GM23338 (cell line): ENCODE data around the gene ARRDC1. TPM values are rescaled to one million over a fixed set of nuclear protein-coding genes. Genes with fewer than 3 reads are reported as not detected.

Experiments used
- ATAC-seq: fragments of 200-7000 bp; cut with Tn5 transposase; 3 replicates; pipeline ENCODE4 v1.9.1; 2020
- DNase-seq: peaks from one replicate; pipeline ENCODE4 v3.0.0-alpha.2; 2015; ENCODE audit warnings: low spot score
- H2AFZ ChIP-seq: fragments of 200-600 bp; sonication (generic); 2 replicates; pipeline ENCODE4 v1.8.0; 2016; ENCODE audit warnings: antibody characterized with exemption, mild to moderate bottlenecking, moderate library complexity
- H3F3A ChIP-seq: fragments of 200-600 bp; sonication (generic); replicated peaks from 2 replicates; pipeline ENCODE4 v1.8.0; 2017; ENCODE audit warnings: antibody characterized with exemption, mixed run types, low read depth
- H3K27ac ChIP-seq: fragments of 200-600 bp; sonication (generic); 2 replicates; pipeline ENCODE4 v1.6.1; 2016; ENCODE audit warnings: low read depth
- H3K27me3 ChIP-seq: fragments of 200-600 bp; sonication (generic); 2 replicates; pipeline ENCODE4 v1.8.0; 2016; ENCODE audit warnings: mild to moderate bottlenecking, mixed run types, moderate library complexity; ENCODE audit not compliant: insufficient read depth
- H3K36me3 ChIP-seq: fragments of 200-600 bp; sonication (generic); 2 replicates; pipeline ENCODE4 v1.8.0; 2016; ENCODE audit warnings: mild to moderate bottlenecking; ENCODE audit not compliant: insufficient read depth
- H3K4me1 ChIP-seq: fragments of 200-600 bp; sonication (generic); 2 replicates; pipeline ENCODE4 v1.8.0; 2016; ENCODE audit warnings: mild to moderate bottlenecking, moderate library complexity; ENCODE audit not compliant: insufficient read depth
- H3K4me2 ChIP-seq: fragments of 200-600 bp; sonication (generic); 2 replicates; pipeline ENCODE4 v1.7.1; 2017; ENCODE audit warnings: mixed run types
- H3K4me3 ChIP-seq: fragments of 200-600 bp; sonication (generic); 2 replicates; pipeline ENCODE4 v1.6.1; 2016; ENCODE audit warnings: mixed run types
- H3K79me2 ChIP-seq: fragments of 200-600 bp; sonication (generic); replicated peaks from 2 replicates; pipeline ENCODE4 v1.8.0; 2017; ENCODE audit warnings: mild to moderate bottlenecking; ENCODE audit not compliant: insufficient read depth
- H3K9me2 ChIP-seq: fragments of 200-600 bp; sonication (generic); 2 replicates; pipeline ENCODE4 v1.8.0; 2017; ENCODE audit not compliant: insufficient read depth
- H4K20me1 ChIP-seq: fragments of 200-600 bp; sonication (generic); replicated peaks from 2 replicates; pipeline ENCODE4 v1.8.0; 2017; ENCODE audit warnings: mild to moderate bottlenecking; ENCODE audit not compliant: insufficient read depth
- H3K27ac Mint-ChIP-seq: 2 replicates; pipeline ENCODE4 v1.8.0; 2020; ENCODE audit warnings: inconsistent platforms, mild to moderate bottlenecking, moderate library complexity, mixed read lengths
- H3K27me3 Mint-ChIP-seq: 3 replicates; pipeline ENCODE4 v1.8.0; 2022; ENCODE audit warnings: low read depth, mild to moderate bottlenecking, moderate library complexity, mixed read lengths, inconsistent platforms; ENCODE audit not compliant: insufficient read depth, poor library complexity
- H3K36me3 Mint-ChIP-seq: 3 replicates; pipeline ENCODE4 v1.8.0; 2021; ENCODE audit warnings: low read depth, mild to moderate bottlenecking, inconsistent platforms, moderate library complexity, mixed read lengths
- H3K4me1 Mint-ChIP-seq: 3 replicates; pipeline ENCODE4 v1.8.0; 2020; ENCODE audit warnings: mild to moderate bottlenecking, inconsistent platforms, mixed read lengths
- H3K4me3 Mint-ChIP-seq: 3 replicates; pipeline ENCODE4 v1.8.0; 2021; ENCODE audit warnings: moderate library complexity, mild to moderate bottlenecking, inconsistent platforms, mixed read lengths
- H3K9me3 Mint-ChIP-seq: 3 replicates; pipeline ENCODE4 v1.8.0; 2020; ENCODE audit warnings: moderate library complexity, mild to moderate bottlenecking, inconsistent platforms, mixed read lengths
- CREB1 ChIP-seq: fragments of 250-450 bp; sonication (Bioruptor Pico); IDR thresholded peaks from 2 replicates; pipeline ENCODE4 v1.5.0; 2020; ENCODE audit warnings: low read depth, mild to moderate bottlenecking, moderate library complexity
- CTCF ChIP-seq, 2 experiments: fragments of 200-600 bp in 1 of 2; sonication (generic) in 1 of 2; conservative IDR thresholded peaks; 2 replicates each; pipeline versions ENCODE4 v1.5.1 to v1.6.1; 2016 to 2017; ENCODE audit warnings: antibody characterized with exemption in 2 of 2, low read depth in 2 of 2, mild to moderate bottlenecking in 2 of 2, moderate library complexity in 1 of 2
- ETS1 ChIP-seq: IDR thresholded peaks from 2 replicates; pipeline ENCODE4 v1.6.1; 2016; ENCODE audit warnings: antibody characterized with exemption
- EZH2 ChIP-seq: fragments of 200-600 bp; sonication (generic); IDR thresholded peaks from one replicate; pipeline ENCODE4 v1.8.0; 2017; ENCODE audit warnings: antibody characterized with exemption, mild to moderate bottlenecking, low read depth; ENCODE audit not compliant: unreplicated experiment
- EZH2phosphoT487 ChIP-seq: fragments of 200-600 bp; sonication (generic); IDR thresholded peaks from one replicate; pipeline ENCODE4 v1.8.1; 2018; ENCODE audit warnings: antibody characterized with exemption; ENCODE audit not compliant: unreplicated experiment
- JUNB ChIP-seq: IDR thresholded peaks from one replicate; pipeline ENCODE4 v1.6.1; 2016; ENCODE audit warnings: antibody characterized with exemption; ENCODE audit not compliant: unreplicated experiment
- NANOG ChIP-seq: IDR thresholded peaks from 2 replicates; pipeline ENCODE4 v1.6.1; 2016; ENCODE audit warnings: antibody characterized with exemption, borderline replicate concordance
- POLR2AphosphoS5 ChIP-seq: IDR thresholded peaks from 2 replicates; pipeline ENCODE4 v1.6.1; 2016; ENCODE audit warnings: antibody characterized with exemption, low read depth
- REST ChIP-seq: IDR thresholded peaks from one replicate; pipeline ENCODE4 v1.6.1; 2018; ENCODE audit warnings: antibody characterized with exemption; ENCODE audit not compliant: unreplicated experiment
- STAT1 ChIP-seq: IDR thresholded peaks from one replicate; pipeline ENCODE4 v1.6.1; 2016; ENCODE audit warnings: antibody characterized with exemption; ENCODE audit not compliant: unreplicated experiment
- ZNF114 ChIP-seq: fragments of 250-450 bp; sonication (Bioruptor Pico); IDR thresholded peaks from 2 replicates; pipeline ENCODE4 v1.5.0; 2020; ENCODE audit warnings: mild to moderate bottlenecking, moderate library complexity
- ZNF331 ChIP-seq: fragments of 250-450 bp; sonication (Bioruptor Pico); IDR thresholded peaks from 2 replicates; pipeline ENCODE4 v1.5.0; 2020; ENCODE audit warnings: low read depth, mild to moderate bottlenecking, moderate library complexity
- polyA plus RNA-seq: library from polyadenylated mRNA; unstranded; fragments of >200 nt; fragmentation: Nextera tagmentation; extraction: Ambion mirVana; gene quantifications from 2 replicates; pipeline ENCODE4 v1.2.1, GENCODE V29; 2016
- total RNA-seq: library from RNA; depleted of rRNA; stranded (reverse); fragments of >200 nt; shearing (Covaris generic); gene quantifications from 2 replicates; pipeline ENCODE4 v1.2.3, GENCODE V29; 2014
- TF ChIP-seq, protein P1 (sequence below): fragments of 250-450 bp; sonication (Bioruptor Pico); IDR thresholded peaks from 2 replicates; pipeline ENCODE4 v1.5.0; 2020; ENCODE audit warnings: mild to moderate bottlenecking, moderate library complexity

ARRDC1 gene
- total and polyA plus RNA-seq, 2 experiments from 2014 or later = 36.6 to 63.8 TPM

DNA sequence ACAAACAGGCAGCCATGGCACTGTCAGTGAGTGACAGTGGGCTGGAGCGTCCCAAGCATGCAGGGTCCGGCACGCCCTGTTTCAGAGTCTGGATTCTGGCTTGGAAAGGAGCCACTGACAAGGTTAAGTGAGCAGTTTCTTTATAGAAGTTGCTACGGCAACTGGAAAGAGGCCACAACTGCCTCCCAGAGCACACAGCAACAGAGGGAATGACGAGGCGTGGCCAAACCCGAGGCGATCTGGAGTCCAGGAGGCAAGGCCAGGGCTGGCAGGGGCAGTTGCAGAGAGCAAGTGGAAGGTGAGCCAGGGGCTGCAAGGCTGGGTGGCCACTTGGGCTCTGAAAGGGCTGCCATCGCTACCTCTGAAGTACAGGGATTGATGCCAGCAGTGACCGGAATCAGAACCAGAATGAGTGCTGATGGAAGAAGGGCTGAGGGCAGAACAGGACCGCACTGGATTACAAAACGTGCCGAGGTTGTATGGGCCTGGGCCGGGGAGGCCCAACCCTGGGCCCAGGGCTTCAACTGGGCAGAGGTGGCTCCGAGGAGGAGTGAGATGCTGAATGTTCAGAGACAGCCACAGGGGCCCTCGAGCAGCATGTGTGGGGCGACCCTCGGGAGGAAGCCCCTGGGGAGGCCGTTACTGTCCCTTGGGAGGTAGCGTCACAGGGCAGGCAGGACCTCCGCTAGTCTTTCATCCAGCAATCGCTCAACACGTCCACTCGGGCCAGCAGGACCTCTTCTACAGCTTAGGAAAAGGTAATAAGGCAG lies 49.2 kb upstream of the ARRDC1 start (continued):
- TF ChIP-seq, protein P1, sequence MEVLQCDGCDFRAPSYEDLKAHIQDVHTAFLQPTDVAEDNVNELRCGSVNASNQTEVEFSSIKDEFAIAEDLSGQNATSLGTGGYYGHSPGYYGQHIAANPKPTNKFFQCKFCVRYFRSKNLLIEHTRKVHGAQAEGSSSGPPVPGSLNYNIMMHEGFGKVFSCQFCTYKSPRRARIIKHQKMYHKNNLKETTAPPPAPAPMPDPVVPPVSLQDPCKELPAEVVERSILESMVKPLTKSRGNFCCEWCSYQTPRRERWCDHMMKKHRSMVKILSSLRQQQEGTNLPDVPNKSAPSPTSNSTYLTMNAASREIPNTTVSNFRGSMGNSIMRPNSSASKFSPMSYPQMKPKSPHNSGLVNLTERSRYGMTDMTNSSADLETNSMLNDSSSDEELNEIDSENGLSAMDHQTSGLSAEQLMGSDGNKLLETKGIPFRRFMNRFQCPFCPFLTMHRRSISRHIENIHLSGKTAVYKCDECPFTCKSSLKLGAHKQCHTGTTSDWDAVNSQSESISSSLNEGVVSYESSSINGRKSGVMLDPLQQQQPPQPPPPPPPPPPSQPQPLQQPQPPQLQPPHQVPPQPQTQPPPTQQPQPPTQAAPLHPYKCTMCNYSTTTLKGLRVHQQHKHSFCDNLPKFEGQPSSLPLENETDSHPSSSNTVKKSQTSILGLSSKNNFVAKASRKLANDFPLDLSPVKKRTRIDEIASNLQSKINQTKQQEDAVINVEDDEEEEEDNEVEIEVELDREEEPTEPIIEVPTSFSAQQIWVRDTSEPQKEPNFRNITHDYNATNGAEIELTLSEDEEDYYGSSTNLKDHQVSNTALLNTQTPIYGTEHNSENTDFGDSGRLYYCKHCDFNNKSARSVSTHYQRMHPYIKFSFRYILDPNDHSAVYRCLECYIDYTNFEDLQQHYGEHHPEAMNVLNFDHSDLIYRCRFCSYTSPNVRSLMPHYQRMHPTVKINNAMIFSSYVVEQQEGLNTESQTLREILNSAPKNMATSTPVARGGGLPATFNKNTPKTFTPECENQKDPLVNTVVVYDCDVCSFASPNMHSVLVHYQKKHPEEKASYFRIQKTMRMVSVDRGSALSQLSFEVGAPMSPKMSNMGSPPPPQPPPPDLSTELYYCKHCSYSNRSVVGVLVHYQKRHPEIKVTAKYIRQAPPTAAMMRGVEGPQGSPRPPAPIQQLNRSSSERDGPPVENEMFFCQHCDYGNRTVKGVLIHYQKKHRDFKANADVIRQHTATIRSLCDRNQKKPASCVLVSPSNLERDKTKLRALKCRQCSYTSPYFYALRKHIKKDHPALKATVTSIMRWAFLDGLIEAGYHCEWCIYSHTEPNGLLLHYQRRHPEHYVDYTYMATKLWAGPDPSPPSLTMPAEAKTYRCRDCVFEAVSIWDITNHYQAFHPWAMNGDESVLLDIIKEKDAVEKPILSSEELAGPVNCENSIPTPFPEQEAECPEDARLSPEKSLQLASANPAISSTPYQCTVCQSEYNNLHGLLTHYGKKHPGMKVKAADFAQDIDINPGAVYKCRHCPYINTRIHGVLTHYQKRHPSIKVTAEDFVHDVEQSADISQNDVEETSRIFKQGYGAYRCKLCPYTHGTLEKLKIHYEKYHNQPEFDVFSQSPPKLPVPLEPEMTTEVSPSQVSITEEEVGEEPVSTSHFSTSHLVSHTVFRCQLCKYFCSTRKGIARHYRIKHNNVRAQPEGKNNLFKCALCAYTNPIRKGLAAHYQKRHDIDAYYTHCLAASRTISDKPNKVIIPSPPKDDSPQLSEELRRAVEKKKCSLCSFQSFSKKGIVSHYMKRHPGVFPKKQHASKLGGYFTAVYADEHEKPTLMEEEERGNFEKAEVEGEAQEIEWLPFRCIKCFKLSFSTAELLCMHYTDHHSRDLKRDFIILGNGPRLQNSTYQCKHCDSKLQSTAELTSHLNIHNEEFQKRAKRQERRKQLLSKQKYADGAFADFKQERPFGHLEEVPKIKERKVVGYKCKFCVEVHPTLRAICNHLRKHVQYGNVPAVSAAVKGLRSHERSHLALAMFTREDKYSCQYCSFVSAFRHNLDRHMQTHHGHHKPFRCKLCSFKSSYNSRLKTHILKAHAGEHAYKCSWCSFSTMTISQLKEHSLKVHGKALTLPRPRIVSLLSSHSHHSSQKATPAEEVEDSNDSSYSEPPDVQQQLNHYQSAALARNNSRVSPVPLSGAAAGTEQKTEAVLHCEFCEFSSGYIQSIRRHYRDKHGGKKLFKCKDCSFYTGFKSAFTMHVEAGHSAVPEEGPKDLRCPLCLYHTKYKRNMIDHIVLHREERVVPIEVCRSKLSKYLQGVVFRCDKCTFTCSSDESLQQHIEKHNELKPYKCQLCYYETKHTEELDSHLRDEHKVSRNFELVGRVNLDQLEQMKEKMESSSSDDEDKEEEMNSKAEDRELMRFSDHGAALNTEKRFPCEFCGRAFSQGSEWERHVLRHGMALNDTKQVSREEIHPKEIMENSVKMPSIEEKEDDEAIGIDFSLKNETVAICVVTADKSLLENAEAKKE (CRISPR knock-in tag) = no peak

GRCh38 chr9:137558127-137558526 lies 47.4 kb upstream of the ARRDC1 start:
- peaks cover 15% of the 10 kb centered on the region for H3K36me3 ChIP-seq
- Mint-ChIP-seq H3K4me3 (no peak overlapping the region), H3K27me3 (peaks cover 7% of the 10 kb centered on the region), H3K36me3 (peaks cover 80% of the 10 kb centered on the region), H3K9me3 (no peaks in the 10 kb centered on the region), H3K27ac (no peak overlapping the region), H3K4me1 (no peaks in the 10 kb centered on the region)
- no peak overlapping the region for H3K4me3 ChIP-seq
- H2AFZ ChIP-seq = no peak overlapping the region
- H3K4me1 ChIP-seq = no peaks in the 10 kb centered on the region
- no peak overlapping the region for H3K27ac ChIP-seq
- no peaks in the 10 kb centered on the region for H3K9me2 ChIP-seq
- peaks cover 7% of the 10 kb centered on the region; the same call in 1 of the 2 replicates for H4K20me1 ChIP-seq
- TF ChIP-seq CTCF (conservative IDR thresholded peaks at IDR 0.05; ENCODE audit: low read depth in 2 of 2) (no peak), REST (no peak), EZH2 (no peak), NANOG (no peak), ZNF114 (CRISPR knock-in tag) (no peak), STAT1 (no peak), ETS1 (no peak), CREB1 (CRISPR knock-in tag) (no peak), JUNB (no peak), EZH2phosphoT487 (no peak), ZNF331 (CRISPR knock-in tag) (no peak), POLR2AphosphoS5 (no peak)
- DNase-seq (no peak), ATAC-seq (no peak)
- H3F3A ChIP-seq = peaks cover 22% of the 10 kb centered on the region
- H3K79me2 ChIP-seq = 0 out of 2 replicates have a peak, but pooled peaks cover 5% of the 10 kb centered on the region
- no peak overlapping the region for H3K4me2 ChIP-seq
- H3K27me3 ChIP-seq = no peaks in the 10 kb centered on the region
